ENCODE results near the gene LIMK2.

LIMK2 gene

GRCh38 chr22:31275576-31275975 lies 63.5 kb downstream of the LIMK2 start:
- DNase-seq, result no peak

- no peak for DNase-seq
These were observed 64.5 kb downstream of the LIMK2 start for GRCh38 chr22:31276426-31277167.

DNA sequence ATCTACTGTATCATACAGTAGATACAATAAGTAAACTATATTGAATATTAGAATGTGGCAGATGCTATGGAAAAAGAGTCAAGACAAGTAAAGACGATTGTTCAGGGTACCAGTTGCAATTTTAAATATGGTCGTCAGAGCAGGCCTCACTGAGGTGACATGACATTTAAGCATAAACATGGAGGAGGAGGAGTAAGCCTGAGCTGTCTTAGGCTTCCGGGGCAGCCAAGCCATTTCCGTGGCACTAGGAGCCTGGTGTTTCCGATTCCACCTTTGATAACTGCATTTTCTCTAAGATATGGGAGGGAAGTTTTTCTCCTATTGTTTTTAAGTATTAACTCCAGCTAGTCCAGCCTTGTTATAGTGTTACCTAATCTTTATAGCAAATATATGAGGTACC lies 65.6 kb downstream of the LIMK2 start:
- no peak for DNase-seq

- no peak for DNase-seq
These were observed 66.1 kb downstream of the LIMK2 start for GRCh38 chr22:31278151-31278621.

DNA sequence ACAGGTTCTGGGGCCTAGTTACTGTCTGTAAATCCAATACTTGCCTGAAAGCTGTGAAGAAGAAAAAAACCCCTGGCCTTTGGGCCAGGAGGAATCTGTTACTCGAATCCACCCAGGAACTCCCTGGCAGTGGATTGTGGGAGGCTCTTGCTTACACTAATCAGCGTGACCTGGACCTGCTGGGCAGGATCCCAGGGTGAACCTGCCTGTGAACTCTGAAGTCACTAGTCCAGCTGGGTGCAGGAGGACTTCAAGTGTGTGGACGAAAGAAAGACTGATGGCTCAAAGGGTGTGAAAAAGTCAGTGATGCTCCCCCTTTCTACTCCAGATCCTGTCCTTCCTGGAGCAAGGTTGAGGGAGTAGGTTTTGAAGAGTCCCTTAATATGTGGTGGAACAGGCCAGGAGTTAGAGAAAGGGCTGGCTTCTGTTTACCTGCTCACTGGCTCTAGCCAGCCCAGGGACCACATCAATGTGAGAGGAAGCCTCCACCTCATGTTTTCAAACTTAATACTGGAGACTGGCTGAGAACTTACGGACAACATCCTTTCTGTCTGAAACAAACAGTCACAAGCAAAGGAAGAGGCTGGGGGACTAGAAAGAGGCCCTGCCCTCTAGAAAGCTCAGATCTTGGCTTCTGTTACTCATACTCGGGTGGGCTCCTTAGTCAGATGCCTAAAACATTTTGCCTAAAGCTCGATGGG lies 66.7 kb downstream of the LIMK2 start:
- no peak for DNase-seq

- no peak for DNase-seq
These were observed 67.2 kb downstream of the LIMK2 start for GRCh38 chr22:31279327-31279669.

DNA sequence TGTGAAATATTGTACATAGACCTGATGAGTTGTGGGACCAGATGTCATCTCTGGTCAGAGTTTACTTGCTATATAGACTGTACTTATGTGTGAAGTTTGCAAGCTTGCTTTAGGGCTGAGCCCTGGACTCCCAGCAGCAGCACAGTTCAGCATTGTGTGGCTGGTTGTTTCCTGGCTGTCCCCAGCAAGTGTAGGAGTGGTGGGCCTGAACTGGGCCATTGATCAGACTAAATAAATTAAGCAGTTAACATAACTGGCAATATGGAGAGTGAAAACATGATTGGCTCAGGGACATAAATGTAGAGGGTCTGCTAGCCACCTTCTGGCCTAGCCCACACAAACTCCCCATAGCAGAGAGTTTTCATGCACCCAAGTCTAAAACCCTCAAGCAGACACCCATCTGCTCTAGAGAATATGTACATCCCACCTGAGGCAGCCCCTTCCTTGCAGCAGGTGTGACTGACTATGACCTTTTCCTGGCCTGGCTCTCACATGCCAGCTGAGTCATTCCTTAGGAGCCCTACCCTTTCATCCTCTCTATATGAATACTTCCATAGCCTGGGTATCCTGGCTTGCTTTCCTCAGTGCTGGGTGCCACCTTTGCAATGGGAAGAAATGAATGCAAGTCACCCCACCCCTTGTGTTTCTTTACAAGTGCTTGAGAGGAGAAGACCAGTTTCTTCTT lies 67.9 kb downstream of the LIMK2 start:
- DNase-seq, result no peak

DNA sequence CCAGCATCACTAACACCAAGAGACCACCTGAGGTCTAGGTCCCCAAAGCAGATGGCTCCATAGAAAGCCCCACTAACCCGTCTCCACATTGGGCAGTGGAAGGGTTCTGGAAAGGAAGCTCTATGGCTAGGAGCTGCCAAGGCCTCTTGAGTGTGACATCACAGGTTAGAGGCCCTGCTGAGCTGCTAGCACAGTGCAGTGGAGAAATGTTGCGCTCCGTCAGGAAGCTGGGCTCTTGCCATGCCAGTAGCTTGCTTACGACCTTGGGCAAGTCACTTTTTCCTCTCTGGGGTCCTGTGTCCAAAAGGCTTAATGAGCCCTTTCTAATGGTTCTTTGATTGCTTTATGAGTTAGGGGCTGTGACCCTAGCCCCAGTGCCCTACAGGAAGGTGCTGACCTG lies 69.6 kb downstream of the LIMK2 start:
- no peak for DNase-seq

- no peak for DNase-seq
These were observed 70.8 kb downstream of the LIMK2 start for GRCh38 chr22:31282748-31283468.

DNA sequence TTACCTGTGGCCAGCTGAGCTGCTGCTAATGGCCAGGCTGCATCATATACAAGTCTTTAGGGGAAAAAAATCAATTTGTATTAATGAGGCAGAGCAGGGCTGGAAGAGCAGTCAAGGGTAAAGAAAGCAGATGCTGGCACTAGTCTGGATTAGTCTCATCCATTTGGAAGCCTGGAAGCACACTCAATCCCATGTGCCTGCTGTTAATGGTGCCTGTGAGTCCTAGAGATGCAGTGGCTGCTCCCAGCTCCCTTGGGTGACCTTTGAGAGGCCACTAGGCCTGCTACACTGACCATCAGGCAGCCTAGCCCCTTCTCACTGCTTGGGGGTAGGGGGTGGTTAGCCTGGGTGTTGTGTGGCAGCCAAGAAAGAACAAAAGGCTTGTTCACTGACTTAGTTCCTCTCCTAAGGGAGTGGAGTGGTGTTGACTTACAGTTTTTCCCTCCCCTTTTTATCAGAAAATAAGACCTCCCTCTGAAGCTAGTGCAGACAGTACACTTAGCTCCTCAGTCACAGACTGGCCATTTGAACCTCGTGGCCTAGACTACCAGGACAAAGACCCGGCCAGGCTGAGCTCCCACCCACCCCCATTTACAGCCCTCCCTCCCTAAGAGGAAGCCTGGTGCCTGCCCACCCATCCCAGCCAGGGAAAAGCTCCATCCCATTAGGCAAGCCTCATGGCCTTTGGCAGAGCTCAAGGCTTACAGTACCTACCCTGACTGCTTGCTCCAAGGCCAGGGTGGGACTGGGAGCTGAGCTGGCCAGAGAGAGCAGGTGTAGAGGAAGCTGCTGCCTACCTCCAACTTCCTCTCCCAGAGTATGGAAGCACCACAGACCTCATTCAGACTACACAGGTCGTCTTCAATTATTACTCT lies 72.4 kb downstream of the LIMK2 start:
- DNase-seq, result no peak

DNA sequence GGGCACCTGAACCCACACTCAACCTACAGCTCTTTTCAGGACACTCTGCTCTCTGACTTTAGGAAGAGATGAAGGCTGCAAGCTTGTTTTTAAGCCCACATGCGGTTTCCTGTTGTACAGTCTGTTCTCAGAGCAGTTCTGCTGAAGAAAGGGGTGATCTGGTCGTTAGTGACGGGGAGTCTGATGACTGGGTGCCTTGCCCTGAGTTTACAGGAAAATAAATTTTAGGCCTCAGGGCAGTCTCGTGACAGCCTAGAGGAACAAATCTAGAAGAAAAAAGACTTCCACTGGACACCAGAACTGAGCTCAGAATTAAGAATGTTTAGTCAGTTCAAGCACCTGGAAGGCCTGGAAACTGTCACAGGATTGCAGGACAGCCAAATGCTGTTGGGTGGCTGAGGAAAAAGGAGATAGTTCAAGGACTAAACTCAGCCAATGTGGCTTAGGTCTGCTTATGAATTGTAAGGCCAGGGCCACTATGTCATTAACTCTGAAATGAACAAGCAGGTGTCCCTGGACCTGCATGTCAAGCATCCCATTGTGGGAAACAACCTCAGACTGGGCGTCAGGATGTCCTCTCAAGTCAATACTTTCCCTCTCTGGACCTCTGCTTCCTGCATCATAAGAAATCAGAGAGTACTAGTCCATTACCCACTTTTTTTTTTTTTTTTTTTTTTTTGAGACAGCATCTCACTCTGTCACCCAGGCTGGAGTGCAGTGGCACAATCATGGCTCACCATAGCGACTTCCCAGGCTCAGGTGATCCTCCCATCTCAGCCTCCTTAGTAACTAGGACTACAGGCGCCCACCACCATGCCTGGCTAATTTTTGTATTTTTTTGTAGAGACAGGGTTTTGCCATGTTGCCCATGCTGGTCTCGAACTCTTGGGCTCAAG lies 74.5 kb downstream of the LIMK2 start:
- DNase-seq, result no peak

- DNase-seq, result no peak
These were observed 75.9 kb downstream of the LIMK2 start for GRCh38 chr22:31287818-31288495.

DNA sequence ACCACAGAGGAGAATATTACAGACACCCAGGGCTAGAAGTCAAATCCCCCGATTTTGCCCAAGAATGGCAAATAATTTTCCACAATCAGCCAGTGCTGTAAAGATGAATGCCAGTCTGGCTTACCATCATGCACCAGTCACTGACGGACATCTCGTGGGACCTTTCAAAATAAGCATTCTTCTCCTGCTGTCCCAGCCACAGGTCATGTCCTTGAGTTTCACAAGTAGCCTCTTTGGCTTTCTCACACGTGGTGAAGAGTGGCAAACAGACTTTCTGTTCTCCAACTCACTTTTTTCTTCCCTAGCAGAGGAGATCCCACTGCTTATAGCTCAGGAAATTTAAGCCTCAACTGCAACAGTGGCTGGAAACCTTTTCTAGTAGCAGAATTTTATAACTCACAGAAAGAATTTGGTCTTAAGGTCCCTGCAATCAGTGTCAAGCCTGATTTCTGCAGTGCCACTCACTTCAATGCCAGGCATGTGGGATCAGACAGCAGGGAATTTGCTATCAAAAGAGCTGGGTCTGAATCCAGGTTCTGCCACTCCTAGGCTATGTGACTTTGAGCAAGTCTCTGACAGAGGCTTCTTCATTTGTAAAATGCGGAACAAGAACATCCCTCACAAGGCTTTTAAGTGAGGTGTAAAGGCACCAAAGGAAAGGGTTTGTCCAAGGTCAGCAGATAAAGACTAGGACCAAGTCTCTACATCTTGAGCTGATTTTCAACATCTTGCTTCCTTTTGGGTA lies 76.6 kb downstream of the LIMK2 start:
- no peak for DNase-seq

- no peak for DNase-seq
These were observed 77.2 kb downstream of the LIMK2 start for GRCh38 chr22:31289344-31289743.

GRCh38 chr22:31290494-31291471 lies 78.7 kb downstream of the LIMK2 start:
- peak; percentile 88 for DNase-seq

DNA sequence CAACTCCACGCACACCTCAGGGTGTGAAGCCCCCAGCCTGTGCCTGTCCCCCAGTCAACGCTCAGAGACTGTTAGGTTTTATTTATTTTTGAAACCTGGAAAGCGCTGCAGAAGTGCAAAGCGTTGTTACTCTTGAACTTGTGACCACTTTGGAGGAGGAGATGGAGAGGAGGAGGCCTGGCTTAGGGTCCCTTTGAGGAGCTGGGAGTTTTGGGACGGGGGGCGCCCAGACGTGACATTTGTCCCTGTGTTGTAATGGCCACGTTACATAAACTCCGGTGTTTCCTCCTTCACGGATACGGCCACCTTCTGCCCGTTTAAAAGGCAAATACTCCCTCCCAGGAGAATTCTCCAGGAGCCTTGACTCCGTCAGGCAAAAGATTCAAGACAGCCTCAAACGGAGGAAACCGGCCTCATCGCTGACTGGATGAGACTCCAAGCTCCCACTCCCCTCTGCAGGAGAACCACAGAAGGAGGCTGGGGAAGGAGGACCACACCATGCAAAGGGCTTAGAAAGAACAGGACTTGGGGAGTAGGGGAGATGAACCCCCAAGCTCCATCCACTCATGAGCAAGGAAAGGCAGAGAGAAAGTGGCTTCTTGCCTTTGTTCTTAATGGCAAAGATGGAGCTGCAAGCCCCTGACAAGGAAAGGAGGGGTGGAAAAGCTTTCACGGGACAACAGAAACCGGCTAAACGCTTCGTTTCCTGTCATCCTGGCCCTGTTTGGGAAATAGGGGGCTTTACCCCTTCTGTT lies 79.6 kb downstream of the LIMK2 start:
- no peak for DNase-seq

DNA sequence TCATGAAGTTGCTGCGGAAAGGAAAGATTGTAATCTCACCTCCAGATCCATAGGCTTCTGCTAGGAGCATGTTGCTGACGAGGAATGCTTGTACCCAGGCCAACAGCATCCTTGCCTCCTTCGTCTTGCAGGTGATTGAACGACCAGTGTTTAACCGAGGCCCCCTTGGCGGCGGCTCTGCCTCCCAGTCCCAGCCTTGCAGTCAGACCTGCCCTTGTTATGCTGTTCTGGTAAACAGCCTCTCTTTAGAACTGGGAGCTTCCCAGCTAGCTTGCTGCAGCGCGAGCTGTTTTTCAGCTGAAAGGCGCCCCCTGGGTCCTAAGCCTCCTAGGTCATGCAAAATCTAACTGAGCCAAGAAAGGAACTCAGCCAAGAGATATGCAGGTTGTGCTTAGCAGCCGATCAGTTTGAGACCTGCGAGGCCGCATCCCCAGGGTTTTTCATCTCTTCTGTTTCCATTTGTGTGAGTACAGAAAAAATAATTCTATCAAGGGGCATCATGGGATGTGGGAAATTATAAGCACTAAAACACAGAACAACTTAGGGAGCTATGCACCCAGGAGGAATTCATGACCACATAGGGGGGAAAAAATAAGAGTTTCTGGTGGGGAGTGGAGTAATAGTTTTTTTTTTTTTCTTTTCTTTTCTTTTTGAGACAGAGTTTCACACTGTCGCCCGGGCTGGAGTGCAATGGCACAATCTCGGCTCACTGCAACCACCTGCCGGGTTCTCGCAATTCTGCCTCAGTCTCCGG lies 80.3 kb downstream of the LIMK2 start, which contains the start of gene PIK3IP1:
TSS of gene PIK3IP1 (minus strand) at position 253 of the 754 bp plus-strand sequence. CDS start at position 109, 144 bp downstream.
- DNase-seq, result no peak
